ENCODE measurements around the gene MYDGF.

MYDGF gene

DNA sequence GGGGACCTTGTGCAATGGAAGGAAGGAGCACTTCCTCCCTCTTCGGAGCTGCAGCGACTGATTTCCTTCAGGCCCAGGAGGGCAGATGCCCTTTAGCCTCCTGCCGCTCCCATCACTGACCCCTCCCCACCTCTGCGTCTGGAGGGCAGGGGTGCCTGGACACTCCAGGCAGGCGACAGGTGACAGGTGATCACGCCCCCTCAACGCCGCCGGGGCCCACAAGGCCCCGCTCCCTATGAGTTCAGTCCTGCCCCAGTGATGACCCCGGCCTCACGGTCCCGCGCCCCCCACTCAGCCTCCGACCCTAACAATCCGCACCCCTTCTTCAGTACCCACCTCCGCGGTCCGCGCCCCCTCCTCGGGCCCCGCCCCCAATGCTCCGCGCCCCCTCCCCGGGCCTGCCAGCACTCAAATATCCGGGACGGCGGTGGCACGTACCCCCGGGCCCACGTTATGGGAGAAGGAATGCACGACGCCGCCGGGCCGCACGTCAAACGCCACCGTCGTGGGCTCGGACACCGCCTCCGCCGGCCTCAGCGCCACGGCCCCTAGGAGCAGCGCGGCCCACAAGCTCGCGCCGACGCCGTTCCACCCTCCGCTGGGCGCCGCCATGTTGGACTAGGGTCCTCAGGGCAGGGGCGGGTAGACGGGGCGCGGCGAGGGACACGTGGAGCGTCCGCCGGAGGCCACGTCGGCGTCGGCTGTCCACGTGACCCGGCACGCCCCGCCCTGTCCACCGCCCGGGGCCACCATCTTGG is at the start of gene MYDGF (continued):
- TF ChIP-seq, protein P1, sequence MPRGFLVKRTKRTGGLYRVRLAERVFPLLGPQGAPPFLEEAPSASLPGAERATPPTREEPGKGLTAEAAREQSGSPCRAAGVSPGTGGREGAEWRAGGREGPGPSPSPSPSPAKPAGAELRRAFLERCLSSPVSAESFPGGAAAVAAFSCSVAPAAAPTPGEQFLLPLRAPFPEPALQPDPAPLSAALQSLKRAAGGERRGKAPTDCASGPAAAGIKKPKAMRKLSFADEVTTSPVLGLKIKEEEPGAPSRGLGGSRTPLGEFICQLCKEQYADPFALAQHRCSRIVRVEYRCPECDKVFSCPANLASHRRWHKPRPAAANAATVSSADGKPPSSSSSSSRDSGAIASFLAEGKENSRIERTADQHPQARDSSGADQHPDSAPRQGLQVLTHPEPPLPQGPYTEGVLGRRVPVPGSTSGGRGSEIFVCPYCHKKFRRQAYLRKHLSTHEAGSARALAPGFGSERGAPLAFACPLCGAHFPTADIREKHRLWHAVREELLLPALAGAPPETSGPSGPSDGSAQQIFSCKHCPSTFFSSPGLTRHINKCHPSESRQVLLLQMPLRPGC (tag by site-specific recombination; IDR thresholded peaks at IDR 0.05): no peak
- TF ChIP-seq ZNF558 (tag by site-specific recombination; IDR thresholded peaks at IDR 0.05): no peak
- TF ChIP-seq ZNF214 (tag by site-specific recombination; IDR thresholded peaks at IDR 0.05; ENCODE audit: borderline replicate concordance): no peak
- TF ChIP-seq IKZF3 (tag by site-specific recombination; IDR thresholded peaks at IDR 0.05): no peak
- TF ChIP-seq ZBTB7A (tag by site-specific recombination; IDR thresholded peaks at IDR 0.05; ENCODE audit: low read depth): peak; percentile 26; the same call in 1 of the 2 replicates
- no peak for TF ChIP-seq ZNF174 (tag by site-specific recombination; IDR thresholded peaks at IDR 0.05)
- peak; percentile 93 for TF ChIP-seq ZNF777 (tag by site-specific recombination; IDR thresholded peaks at IDR 0.05; ENCODE audit: borderline replicate concordance)
- no peak for TF ChIP-seq ZSCAN23 (tag by site-specific recombination; IDR thresholded peaks at IDR 0.05)
- no peak for TF ChIP-seq ZNF274 (IDR thresholded peaks at IDR 0.05; ENCODE audit: low read length)
- TF ChIP-seq ZNF274 (tag by site-specific recombination; IDR thresholded peaks at IDR 0.05; ENCODE audit: borderline replicate concordance): no peak
- no peak for TF ChIP-seq ZBTB21 (tag by site-specific recombination; IDR thresholded peaks at IDR 0.05)
- 0 out of 2 replicates have a peak, but pooled peaks have one; percentile 14 for TF ChIP-seq ZIC2 (tag by site-specific recombination; IDR thresholded peaks at IDR 0.05)
- TF ChIP-seq ZNF366 (tag by site-specific recombination; conservative IDR thresholded peaks at IDR 0.05): no peak
- no peak for TF ChIP-seq ZNF223 (tag by site-specific recombination; IDR thresholded peaks at IDR 0.05)
- TF ChIP-seq ZNF341 (tag by site-specific recombination; IDR thresholded peaks at IDR 0.05; ENCODE audit: low read depth): no peak; the same call in 1 of the 2 replicates
- no peak for TF ChIP-seq HOXD13 (CRISPR knock-in tag; IDR thresholded peaks at IDR 0.05; ENCODE audit: borderline replicate concordance)
- TF ChIP-seq ZNF561 (tag by site-specific recombination; IDR thresholded peaks at IDR 0.05; ENCODE audit: borderline replicate concordance): no peak
- peak; percentile 97 for TF ChIP-seq YY2 (tag by site-specific recombination; IDR thresholded peaks at IDR 0.05)
- TF ChIP-seq ZNF600 (tag by site-specific recombination; IDR thresholded peaks at IDR 0.05): no peak
- no peak for TF ChIP-seq ZNF585B (tag by site-specific recombination; IDR thresholded peaks at IDR 0.05)
- TF ChIP-seq, protein P2, sequence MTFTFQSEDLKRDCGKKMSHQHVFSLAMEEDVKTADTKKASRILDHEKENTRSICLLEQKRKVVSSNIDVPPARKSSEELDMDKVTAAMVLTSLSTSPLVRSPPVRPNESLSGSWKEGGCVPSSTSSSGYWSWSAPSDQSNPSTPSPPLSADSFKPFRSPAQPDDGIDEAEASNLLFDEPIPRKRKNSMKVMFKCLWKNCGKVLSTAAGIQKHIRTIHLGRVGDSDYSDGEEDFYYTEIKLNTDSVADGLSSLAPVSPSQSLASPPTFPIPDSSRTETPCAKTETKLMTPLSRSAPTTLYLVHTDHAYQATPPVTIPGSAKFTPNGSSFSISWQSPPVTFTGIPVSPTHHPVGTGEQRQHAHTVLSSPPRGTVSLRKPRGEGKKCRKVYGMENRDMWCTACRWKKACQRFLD (tag by site-specific recombination; IDR thresholded peaks at IDR 0.05): no peak
- TF ChIP-seq ZNF404 (tag by site-specific recombination; IDR thresholded peaks at IDR 0.05): no peak
- no peak for TF ChIP-seq ZNF48 (tag by site-specific recombination; IDR thresholded peaks at IDR 0.05)
- TF ChIP-seq ZNF211 (tag by site-specific recombination; IDR thresholded peaks at IDR 0.05; ENCODE audit: low read depth): no peak
- no peak for TF ChIP-seq RBAK (tag by site-specific recombination; IDR thresholded peaks at IDR 0.05)
- no peak for TF ChIP-seq ZNF768 (tag by site-specific recombination; IDR thresholded peaks at IDR 0.05)
- TF ChIP-seq ZNF112 (tag by site-specific recombination; IDR thresholded peaks at IDR 0.05): no peak
- TF ChIP-seq, protein P3, sequence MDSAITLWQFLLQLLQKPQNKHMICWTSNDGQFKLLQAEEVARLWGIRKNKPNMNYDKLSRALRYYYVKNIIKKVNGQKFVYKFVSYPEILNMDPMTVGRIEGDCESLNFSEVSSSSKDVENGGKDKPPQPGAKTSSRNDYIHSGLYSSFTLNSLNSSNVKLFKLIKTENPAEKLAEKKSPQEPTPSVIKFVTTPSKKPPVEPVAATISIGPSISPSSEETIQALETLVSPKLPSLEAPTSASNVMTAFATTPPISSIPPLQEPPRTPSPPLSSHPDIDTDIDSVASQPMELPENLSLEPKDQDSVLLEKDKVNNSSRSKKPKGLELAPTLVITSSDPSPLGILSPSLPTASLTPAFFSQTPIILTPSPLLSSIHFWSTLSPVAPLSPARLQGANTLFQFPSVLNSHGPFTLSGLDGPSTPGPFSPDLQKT (IDR thresholded peaks at IDR 0.05; ENCODE audit: borderline replicate concordance, low read depth, low read length): no peak
- TF ChIP-seq, protein P4, sequence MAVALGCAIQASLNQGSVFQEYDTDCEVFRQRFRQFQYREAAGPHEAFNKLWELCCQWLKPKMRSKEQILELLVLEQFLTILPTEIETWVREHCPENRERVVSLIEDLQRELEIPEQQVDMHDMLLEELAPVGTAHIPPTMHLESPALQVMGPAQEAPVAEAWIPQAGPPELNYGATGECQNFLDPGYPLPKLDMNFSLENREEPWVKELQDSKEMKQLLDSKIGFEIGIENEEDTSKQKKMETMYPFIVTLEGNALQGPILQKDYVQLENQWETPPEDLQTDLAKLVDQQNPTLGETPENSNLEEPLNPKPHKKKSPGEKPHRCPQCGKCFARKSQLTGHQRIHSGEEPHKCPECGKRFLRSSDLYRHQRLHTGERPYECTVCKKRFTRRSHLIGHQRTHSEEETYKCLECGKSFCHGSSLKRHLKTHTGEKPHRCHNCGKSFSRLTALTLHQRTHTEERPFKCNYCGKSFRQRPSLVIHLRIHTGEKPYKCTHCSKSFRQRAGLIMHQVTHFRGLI (tag by site-specific recombination; IDR thresholded peaks at IDR 0.05): no peak
- TF ChIP-seq MZF1 (tag by site-specific recombination; IDR thresholded peaks at IDR 0.05; ENCODE audit: borderline replicate concordance): no peak
- TF ChIP-seq, protein P5, sequence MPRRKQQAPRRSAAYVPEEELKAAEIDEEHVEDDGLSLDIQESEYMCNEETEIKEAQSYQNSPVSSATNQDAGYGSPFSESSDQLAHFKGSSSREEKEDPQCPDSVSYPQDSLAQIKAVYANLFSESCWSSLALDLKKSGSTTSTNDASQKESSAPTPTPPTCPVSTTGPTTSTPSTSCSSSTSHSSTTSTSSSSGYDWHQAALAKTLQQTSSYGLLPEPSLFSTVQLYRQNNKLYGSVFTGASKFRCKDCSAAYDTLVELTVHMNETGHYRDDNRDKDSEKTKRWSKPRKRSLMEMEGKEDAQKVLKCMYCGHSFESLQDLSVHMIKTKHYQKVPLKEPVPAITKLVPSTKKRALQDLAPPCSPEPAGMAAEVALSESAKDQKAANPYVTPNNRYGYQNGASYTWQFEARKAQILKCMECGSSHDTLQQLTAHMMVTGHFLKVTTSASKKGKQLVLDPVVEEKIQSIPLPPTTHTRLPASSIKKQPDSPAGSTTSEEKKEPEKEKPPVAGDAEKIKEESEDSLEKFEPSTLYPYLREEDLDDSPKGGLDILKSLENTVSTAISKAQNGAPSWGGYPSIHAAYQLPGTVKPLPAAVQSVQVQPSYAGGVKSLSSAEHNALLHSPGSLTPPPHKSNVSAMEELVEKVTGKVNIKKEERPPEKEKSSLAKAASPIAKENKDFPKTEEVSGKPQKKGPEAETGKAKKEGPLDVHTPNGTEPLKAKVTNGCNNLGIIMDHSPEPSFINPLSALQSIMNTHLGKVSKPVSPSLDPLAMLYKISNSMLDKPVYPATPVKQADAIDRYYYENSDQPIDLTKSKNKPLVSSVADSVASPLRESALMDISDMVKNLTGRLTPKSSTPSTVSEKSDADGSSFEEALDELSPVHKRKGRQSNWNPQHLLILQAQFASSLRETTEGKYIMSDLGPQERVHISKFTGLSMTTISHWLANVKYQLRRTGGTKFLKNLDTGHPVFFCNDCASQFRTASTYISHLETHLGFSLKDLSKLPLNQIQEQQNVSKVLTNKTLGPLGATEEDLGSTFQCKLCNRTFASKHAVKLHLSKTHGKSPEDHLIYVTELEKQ (tag by site-specific recombination; IDR thresholded peaks at IDR 0.05; ENCODE audit: borderline replicate concordance): no peak
- TF ChIP-seq ZNF792 (tag by site-specific recombination; IDR thresholded peaks at IDR 0.05): no peak
- no peak for TF ChIP-seq ZNF747 (tag by site-specific recombination; IDR thresholded peaks at IDR 0.05)
